ENCODE measurements around the gene ZNF611. TPM values are rescaled to one million over a fixed set of nuclear protein-coding genes. Genes with fewer than 3 reads are reported as not detected.
"Not testable (repeated sequence)": the region's sequence is repeated elsewhere in the genome, so short reads cannot be mapped to it uniquely, and the experiment has no call there.

Gene ZNF611
- total RNA-seq, result 6.0 TPM
- long read RNA-seq, partial matches to known transcripts, result 0 of 2 reads
- long read RNA-seq, other reads (novel, unspliced or antisense), result 2 of 2 reads

GRCh38 chr19:52734893-52735661 is at the start of gene ZNF611:
TSS of gene ZNF611 (minus strand) at chr19:52735044. CDS start at chr19:52715894, 19,150 bp downstream.
- DNase-seq (peak; percentile 99), ATAC-seq (ENCODE audit: poor library complexity) (peak; percentile 99)
- intact Hi-C loops (cut with DNase I), result no loop called here

DNA sequence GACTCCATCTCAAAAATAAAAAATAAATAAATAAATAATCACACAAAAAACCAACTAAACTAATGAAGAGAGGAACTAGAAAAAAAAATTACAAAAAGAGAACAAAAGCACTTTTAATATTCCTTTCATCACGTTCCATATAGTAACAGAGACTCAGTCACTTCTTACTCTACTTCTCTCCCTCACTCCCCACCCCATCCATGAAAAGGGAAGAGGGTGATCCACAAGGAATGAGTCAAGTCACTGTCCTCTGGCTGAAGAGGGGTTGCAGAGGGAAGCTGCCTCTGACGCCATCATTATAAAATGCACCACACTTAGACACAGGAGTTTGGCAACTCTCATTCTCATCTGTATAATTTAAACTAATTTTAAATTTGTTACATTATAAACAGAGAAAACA is 48.0 kb upstream of the ZNF611 start:
- ATAC-seq (ENCODE audit: poor library complexity); DNase-seq; intact Hi-C loops (cut with DNase I): not testable (repeated sequence)

DNA sequence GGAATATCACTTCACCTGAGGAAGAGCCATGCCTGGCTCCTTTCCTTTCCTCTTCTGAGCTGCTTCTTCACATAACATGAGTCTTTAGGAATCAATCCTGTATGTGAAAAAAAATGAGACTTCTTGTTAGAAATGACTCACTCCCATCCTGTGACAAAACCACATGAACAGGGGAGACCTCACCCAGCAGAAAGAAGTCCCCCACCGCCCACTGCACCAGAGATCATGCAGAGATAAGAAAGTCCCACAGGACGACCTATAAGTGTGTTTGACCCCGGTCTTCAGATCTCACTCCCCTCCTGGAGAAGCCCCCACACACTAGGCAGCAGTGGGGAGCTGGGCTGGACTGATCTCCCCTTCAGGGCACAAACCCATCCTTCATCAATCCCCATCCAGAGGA is 44.0 kb upstream of the ZNF611 start:
- intact Hi-C loops (cut with DNase I), result no loop called here
- DNase-seq, result no peak
- ATAC-seq (ENCODE audit: poor library complexity), result no peak

DNA sequence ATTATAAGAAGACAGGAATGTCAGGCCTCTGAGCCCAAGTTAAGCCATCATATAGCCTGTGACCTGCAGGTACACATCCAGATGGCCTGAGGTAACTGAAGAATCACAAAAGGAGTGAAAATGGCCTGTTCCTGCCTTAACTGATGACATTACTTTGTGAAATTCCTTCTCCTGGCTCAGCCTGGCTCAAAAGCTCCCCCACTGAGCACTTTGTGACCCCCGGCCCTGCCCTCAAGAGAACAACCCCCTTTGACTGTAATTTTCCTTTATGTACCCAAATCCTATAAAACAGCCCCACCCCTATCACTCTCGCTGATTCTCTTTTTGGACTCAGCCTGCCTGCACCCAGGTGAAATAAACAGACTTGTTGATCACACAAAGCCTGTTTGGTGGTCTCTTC is 21.6 kb upstream of the ZNF611 start:
- ATAC-seq (ENCODE audit: poor library complexity); DNase-seq; intact Hi-C loops (cut with DNase I): not testable (repeated sequence)

DNA sequence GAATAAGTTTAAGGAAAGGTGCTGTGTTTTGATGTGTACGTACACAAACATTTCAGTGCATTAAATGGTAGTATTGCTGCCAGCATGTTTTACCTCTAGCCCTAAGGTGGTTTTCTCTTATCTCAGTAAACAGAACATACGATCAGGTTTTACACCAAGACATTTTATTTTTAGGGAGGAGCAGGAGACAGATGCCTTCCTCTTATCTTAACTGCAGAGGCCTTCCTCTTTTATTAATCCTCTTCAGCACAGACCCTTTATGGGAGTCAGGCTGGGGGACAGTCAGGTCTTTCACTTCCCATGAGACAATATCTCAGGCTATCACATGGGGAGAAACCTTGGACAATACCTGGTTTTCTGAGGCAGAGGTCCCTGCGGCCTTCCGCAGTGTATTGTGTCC is 14.9 kb upstream of the ZNF611 start:
- intact Hi-C loops (cut with DNase I), result loop anchor here (5.0 kb wide), 1 partner anchor 502 kb away; no protein-coding TSS in a partner anchor
- DNase-seq (no peak), ATAC-seq (ENCODE audit: poor library complexity) (no peak)

GRCh38 chr19:52748336-52748950 is 13.6 kb upstream of the ZNF611 start:
- intact Hi-C loops (cut with DNase I), result no loop called here
- DNase-seq (no peak), ATAC-seq (ENCODE audit: poor library complexity) (no peak)

GRCh38 chr19:52745919-52746318 is 11.1 kb upstream of the ZNF611 start:
- ATAC-seq (ENCODE audit: poor library complexity); DNase-seq; intact Hi-C loops (cut with DNase I): not testable (repeated sequence)

- ATAC-seq (ENCODE audit: poor library complexity) (no peak), DNase-seq (no peak)
- intact Hi-C loops (cut with DNase I), result no loop called here
Observed at GRCh38 chr19:52743091-52743490, 8.2 kb upstream of the ZNF611 start.

DNA sequence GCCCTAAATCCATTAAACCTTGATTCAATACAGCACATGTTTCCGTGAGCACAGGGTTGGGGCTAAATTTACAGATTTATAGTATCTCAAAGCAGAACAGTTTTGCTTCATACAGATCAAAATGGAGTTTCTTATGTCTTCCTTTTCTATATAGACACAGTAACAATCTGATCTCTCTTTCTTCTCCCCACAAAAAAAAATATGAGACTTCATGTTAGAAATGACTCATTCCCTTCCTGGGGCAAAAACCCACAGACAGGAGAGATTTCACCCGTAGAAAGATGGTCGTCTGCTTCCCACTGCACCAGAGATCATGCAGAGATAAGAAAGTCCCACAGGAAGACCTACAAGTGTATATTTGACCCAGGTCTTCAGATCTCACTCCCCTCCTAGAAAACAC is 7.7 kb upstream of the ZNF611 start:
- intact Hi-C loops (cut with DNase I), result no loop called here
- DNase-seq (no peak), ATAC-seq (ENCODE audit: poor library complexity) (no peak)

DNA sequence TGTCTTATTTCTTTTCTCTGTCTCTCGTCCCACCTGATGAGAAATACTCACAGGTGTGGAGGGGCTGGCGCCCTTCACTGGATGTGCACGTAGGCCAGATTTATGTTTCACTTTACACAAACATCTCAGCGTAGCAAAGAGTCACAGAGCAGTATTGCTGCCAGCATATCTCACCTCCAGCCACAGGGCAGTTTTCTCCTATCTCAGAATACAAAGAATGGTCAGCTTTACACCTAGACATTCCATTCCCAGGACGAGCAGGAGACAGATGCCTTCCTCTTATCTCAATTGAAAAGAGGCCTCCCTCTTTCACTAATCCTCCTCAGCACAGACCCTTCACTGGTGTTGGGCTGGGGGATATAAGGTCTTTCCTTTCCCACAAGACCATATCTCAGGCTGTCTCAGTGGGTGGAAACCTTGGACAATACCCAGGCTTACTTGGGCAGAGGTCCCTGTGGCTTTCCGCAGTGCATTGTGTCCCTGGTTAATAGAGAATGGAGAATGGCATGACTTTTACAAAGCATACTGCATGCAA is 7.2 kb upstream of the ZNF611 start:
- intact Hi-C loops (cut with DNase I), result no loop called here

GRCh38 chr19:52741371-52741770 is 6.5 kb upstream of the ZNF611 start:
- intact Hi-C loops (cut with DNase I); DNase-seq; ATAC-seq (ENCODE audit: poor library complexity): not testable (repeated sequence)

More for the DNA sequence above, 7.2 kb upstream of the ZNF611 start:
- DNase-seq (no peak), ATAC-seq (ENCODE audit: poor library complexity) (no peak)

GRCh38 chr19:52739576-52739975 is 4.7 kb upstream of the ZNF611 start:
- intact Hi-C loops (cut with DNase I), result no loop called here
- DNase-seq (no peak), ATAC-seq (ENCODE audit: poor library complexity) (no peak)

DNA sequence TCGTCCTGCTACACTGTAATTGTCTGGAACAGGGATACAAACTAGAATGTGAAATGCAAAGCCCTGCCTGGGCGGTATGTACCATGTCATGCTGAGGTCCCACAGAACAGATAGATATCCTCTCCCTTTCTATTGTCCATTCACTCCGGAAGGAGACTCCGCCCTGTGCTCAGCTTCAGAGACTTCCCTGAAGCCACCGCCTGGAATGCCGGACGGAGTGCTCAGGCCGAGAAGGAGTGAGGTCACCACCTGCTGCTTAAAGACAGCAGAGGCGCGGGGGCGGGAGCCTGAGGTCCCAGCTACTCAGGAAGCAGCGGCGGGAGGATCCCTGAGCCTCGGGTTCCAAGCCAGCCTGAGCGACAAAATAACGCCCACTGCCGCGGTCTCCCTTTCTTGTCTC is 890 bp upstream of the ZNF611 start:
- peak; percentile 55 for ATAC-seq (ENCODE audit: poor library complexity)
- DNase-seq, result peak; percentile 85
- intact Hi-C loops (cut with DNase I), result no loop called here

DNA sequence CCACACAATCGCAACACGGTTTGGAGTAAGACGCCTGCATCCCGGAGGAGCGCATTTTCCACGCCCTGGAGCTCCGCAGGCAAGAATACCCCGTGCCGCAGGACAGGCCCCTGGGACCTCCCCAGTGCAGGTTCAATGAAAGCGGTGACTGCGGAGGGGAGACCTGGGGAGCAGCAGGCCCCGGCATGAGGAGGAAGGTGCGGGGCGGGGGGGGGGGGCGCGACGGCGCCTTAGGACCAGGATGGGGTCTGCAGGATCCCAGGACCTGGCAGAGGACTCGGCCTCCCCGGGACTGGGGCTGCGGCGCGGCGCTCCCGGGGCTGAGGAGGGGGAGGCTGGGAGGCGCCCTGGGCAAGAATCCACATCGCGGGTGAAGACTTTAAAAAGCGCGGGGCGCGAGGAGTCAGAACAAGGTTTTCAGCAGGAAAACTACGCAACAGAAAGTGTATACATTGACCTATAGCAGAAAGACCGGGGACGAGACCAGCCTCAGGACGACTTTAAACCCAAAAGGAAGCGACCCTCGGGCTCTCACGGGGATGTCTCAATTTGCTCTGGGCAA is 432 bp downstream of the ZNF611 start:
- ATAC-seq (ENCODE audit: poor library complexity), result peak; percentile 55
- intact Hi-C loops (cut with DNase I), result no loop called here
- peak; percentile 49 for DNase-seq

DNA sequence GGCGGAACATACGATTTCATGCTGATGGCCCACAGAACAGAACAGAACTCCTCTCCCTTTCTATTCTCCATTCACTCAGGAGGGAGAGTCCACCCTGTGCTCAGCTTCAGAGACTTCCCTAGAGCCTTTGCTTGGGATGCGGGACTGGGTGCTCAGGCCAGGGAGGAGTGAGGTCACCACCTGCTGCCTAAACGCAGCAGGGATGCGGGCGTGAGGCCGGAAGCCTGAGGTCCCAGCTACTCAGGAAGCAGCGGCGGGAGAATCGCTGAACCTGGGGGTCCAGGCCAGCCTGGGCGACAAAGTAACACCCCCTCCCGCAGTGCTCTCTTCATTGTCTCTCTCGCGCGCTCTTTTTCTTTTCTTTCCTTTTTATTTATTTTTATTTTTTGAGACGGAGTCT is 8.8 kb downstream of the ZNF611 start:
- intact Hi-C loops (cut with DNase I); ATAC-seq (ENCODE audit: poor library complexity); DNase-seq: not testable (repeated sequence)

DNA sequence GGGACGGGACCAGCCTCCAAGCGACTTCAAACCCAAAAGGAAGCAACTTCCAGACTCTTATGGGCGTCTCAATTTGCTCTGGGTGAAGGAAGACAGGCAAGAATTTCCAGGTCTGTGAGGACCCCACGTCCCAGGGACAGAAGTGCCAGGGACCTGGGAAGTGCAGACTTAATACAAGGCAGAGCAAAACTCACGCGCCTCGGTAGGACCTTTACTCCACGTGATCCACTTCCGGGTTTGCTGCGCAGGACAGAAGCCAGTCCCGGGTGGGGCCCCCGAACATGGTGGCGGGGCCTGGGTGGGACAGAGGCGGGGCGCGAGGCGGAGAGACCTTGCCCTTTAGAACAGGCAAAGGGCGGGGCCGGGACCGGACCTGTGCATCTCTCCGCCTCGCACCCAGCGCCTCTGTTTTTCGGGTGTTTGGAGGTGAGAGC is 9.3 kb downstream of the ZNF611 start:
- intact Hi-C loops (cut with DNase I), result no loop called here
- ATAC-seq (ENCODE audit: poor library complexity) (no peak), DNase-seq (no peak)

DNA sequence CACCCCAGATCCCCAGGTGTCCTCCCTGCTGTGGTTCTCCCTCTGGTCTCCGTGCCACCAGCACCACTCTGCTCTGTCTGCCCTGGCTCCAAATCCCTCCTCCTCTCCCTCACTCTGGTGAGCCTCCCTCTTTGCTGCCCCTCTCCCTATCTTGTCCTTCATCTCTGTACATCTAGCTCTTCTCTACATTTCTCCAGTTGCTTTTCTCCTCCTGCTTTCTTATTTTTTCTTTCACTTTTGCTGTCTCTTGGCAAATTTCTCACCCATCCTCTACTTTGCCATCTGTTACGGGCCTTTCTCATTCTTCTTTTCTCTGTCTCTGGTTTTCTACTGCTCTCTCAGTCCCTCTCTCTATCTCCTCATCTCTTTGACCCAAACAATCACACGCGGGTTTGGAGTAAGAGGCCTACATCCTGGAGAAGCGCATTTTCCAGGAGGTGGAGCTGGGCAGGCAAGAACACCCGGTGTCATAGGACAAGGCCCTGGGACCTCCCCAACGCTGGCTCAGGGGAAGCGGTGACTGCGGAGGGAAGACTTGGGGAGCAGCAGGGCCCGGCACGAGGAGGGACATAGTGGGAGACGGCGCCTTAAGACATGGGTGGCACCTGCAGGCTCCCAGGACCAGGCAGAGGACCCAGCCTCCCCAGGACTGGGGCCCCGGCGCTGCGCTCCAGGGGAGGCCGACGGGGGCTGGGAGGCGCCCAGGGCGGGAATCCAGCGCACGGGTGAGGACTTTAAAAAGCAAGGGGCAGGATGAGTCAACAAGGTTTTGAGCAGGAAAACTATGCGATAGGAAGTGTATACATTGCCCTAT is 9.9 kb downstream of the ZNF611 start:
- ATAC-seq (ENCODE audit: poor library complexity) (no peak), DNase-seq (no peak)
- intact Hi-C loops (cut with DNase I), result no loop called here

GRCh38 chr19:52723907-52724598 is 10.8 kb downstream of the ZNF611 start:
- intact Hi-C loops (cut with DNase I); ATAC-seq (ENCODE audit: poor library complexity); DNase-seq: not testable (repeated sequence)
